Body of pancreas (tissue), 4 donors: ENCODE results near the gene PREX1.

Experiments used
- CTCF ChIP-seq, 7 experiments: fragments of 450-650 bp in 4 of 7; fragments of 200-600 bp in 3 of 7; sonication (generic) in 3 of 7; IDR thresholded peaks; one replicate each; pipeline ENCODE4 v1.5.1; 2016 to 2019; ENCODE audit warnings: antibody characterized with exemption in 7 of 7
- POLR2A ChIP-seq, 3 donors: fragments of 450-650 bp; IDR thresholded peaks; one replicate each; pipeline ENCODE4 v1.6.1; 2016; ENCODE audit warnings: antibody characterized with exemption in 3 of 3, mild to moderate bottlenecking in 2 of 3

DNA sequence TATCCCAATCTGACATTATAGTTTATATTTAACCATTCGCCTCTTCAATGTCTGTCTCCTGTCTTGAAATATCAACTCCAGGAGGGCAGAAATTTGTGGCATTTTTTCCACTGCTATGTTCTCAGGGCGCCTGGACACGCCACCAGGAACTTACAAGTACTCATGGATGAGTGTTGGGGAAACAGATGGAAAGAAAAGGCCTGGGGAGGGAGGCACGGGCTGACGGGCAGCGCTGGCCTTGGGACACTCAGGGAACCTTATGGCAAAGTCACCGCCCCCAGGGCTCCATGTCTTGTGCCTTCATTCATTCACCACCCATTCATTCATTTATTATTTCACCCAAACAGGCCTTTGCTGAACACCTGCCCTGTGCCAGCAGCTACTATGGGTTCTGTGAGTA lies 222.9 kb downstream of the PREX1 start:
- TF ChIP-seq CTCF (IDR thresholded peaks at IDR 0.05) (no peak), POLR2A (IDR thresholded peaks at IDR 0.05) (no peak)
